Stimulated activated naive CD8-positive, alpha-beta T cell treated with anti-CD3 and anti-CD28 coated beads, Interleukin-15, Interleukin-2, amounts not matched to agents 100 U/mL and 50 U/mL, for 24 hours (primary cell): Measurements from ENCODE around the gene HAO2.
"Not testable (repeated sequence)": the region's sequence is repeated elsewhere in the genome, so short reads cannot be mapped to it uniquely, and the experiment has no call there.

ENCODE experiments used
- ATAC-seq: fragments of 150-1000 bp; cut with Tn5 transposase; one replicate; pipeline ENCODE4 v1.10.0; 2021
- DNase-seq: peaks from one replicate; pipeline ENCODE4 v3.0.0; 2021

Gene HAO2

DNA sequence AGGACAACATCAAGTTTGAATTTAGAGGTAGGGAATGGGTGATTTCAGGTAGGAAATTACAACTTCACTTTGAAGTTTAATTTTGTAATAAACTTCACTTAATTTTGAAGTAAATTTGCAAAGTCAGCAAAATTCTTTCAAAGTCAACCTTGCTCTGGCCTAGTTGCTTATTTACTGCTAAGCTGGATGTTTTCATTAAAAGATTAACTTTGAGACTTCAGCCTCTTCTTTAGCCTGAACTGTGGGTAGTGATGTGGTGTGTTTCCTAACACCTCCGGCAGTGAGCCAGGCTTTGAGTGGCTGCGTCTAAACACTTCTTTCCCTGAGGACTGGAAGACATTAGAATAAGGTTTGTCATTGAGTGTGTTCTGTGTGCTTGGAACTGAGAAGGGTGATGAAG, at the start of gene HAO2:
TSS of gene HAO2 (plus strand) at position 232 of the 400 bp plus-strand sequence. CDS start 12,301 bp downstream, outside the sequence.
- no peak for ATAC-seq

DNA sequence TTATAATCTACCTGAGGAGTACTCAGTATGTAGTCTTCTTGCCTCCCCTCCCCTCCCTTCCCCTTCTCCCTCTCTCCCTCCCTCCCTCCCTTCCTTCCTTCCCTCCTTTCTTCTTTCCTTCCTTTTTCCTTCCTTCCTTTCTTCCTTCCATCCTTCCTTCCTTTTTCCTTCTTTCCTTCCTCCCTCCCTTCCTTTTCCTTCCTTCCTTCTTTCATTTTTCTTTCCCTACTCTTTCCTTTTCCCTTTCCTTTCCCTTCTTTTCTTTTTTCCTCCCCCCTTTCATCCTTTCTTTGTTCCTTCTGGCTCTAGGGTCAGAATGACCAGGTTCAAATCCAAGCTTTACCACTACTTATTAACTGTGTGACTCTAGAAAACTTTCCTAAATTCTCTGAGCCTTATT, 48.5 kb upstream of the HAO2 start:
- DNase-seq (no peak), ATAC-seq (no peak)

More for the DNA sequence above, at the start of gene HAO2:
- DNase-seq: no peak

DNA sequence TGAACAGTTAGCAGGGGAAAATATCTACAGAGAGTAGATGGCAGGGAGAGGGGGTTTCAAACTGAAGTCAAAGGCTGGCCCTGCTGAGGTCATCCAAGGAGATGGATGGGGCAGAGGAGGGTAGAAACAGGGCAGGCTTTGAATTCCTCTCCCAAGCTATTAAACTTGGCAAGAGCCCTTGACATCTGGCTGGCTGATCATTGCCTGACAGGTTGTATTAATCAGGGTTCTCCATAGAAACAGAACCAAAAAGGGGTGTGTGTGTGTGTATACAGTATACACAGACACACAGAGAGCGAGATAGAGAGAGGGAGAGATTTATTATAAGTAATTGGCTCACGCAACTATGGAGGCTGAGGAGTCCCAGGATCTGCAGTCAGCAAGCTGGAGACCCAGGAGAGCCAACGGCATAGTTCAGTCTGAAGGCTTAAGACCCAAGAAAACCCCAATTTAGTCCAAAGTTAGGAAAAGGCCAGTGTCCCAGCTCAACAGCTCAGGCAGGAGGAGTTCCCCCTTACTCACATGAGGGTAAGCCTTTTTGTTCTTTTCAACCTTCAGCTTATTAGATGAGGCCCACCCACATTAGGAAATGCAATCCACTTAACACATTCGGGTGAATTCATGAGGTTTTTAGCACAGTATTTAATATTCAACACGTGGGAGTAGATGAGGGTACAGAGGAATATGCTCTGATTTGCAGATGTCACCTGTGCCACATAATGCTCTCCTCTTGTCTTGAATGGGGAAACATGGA, 46.7 kb upstream of the HAO2 start:
- DNase-seq (no peak), ATAC-seq (no peak)

DNA sequence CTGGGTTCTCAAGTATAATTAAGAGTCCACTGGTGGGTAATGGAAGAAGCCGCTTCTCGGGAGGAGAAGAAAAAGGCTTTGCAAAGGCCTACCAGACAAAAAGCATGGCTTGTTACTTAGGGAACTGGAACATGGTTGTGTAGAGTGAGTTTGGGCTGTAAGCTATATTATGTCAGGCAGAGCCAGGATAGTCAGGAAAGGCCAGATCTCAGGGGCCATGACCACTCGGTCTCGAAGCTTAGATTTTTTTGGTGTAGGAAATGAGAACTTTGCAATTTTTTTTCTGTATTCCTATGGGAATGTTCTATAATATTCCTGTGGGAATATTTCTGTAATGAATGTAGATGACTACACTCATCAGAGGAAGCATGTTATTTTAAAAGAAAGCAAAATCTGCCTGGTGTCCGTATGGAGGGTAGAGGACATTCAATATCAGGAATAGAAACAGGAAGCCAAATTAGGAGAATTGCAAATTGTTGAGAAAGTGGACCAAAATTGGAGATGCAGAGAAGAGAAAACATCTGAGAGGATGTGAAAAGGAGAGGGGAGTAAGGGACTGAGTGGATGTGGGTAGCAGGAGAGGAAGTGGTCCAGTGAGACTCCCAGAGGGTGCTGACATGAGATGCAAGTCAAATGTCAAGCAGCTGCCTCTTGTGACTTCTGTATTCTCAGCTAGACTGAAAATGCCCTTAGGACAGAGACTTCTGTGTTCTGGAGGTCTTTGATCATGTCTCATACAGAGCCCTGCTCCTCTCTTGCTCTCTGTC, 45.2 kb upstream of the HAO2 start:
- no peak for DNase-seq

DNA sequence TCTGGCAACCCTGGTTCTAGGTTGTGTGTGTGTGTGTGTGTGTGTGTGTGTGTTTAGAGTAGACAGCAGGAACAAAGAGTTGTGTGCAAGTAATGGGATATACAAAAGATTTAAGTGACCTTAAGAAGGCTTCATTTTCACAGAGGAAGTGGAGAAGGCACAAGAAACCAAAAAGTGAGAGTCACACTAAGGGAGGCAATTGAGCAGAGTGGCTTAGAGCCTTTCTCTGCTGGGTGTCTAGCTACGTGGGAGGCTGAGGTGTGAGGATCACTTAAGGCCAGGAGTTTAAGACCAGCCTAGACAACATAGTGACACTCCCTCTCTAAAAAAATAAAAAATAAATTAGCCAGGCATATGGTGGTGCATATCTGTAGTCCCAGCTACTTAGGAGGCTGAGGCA, 44.4 kb upstream of the HAO2 start:
- no peak for ATAC-seq

More for the DNA sequence above, 45.2 kb upstream of the HAO2 start:
- peak; percentile 62 for ATAC-seq

DNA sequence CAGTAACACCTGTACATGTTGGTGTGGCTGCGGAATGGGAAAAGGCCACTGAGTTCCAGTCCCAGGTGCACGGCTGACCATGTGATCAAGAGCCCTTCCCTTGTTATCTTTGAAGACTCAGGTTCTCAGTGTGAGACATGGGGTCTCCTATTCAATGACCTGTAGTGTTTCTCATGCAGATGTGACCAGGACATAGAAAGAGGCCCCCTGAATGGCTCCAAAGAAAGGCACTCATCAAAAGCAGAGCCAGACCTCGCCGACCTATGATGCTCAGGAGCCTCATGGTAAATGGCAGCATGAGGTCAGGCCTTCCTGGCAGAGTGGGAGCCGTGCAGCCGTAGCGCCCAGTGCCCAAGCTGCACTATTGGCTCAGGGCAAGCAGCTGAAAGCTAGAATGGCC, 42.3 kb upstream of the HAO2 start:
- no peak for ATAC-seq
- DNase-seq: no peak

More for the DNA sequence above, 44.4 kb upstream of the HAO2 start:
- no peak for DNase-seq

DNA sequence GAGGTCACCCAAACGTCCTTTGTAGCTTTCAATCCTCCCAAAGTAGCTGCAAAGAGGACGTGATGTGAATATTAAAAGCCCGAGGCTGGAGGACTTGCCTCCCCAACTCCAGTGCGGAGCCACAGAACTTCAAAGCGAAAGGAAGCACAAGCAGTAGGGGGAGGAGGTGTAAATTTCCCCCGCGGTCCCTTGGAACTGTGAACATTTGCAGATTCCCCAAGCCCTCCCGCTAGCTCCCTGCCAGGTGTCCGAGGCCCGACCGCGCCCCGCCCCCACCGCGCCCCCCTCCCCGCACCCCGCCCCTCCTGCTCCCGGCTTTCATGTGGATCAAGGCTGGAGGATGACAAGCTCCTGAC, 41.5 kb upstream of the HAO2 start:
- ATAC-seq: no peak
- no peak for DNase-seq

DNA sequence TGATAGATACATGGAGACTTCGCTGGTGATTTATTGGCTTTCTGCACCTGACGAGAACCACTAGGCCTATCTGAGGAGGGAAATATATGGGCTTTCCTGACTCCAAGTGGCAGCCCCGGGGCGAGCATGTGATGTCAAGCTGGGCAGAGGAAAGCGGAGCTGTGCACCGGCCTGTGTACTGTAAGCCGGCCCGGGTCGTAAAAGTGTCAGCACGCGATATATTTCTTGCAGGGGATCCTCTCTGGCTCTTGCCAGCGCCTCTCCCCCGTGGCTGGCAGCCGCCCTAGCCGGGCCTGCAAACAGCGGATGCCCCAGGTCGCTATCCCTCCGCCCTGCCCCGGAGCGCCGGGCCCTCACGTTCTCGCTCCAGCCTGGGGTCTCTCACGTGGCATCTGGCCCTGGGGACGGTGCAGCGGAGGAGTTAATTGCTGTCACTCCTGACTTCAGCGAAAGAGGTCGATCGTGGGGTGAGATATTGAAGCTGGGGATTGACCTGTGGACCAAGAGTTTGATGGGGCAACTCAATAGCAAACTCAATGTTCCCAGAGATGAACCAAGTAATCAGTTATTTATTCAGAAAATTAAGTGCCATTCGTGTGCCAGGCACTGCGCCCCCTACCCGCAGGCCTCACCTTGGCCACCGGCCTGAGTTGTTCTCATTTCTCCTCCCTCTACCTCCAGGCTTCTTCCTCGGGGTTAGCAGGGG, 41.0 kb upstream of the HAO2 start:
- ATAC-seq (peak; percentile 50), DNase-seq (peak; percentile 43)

DNA sequence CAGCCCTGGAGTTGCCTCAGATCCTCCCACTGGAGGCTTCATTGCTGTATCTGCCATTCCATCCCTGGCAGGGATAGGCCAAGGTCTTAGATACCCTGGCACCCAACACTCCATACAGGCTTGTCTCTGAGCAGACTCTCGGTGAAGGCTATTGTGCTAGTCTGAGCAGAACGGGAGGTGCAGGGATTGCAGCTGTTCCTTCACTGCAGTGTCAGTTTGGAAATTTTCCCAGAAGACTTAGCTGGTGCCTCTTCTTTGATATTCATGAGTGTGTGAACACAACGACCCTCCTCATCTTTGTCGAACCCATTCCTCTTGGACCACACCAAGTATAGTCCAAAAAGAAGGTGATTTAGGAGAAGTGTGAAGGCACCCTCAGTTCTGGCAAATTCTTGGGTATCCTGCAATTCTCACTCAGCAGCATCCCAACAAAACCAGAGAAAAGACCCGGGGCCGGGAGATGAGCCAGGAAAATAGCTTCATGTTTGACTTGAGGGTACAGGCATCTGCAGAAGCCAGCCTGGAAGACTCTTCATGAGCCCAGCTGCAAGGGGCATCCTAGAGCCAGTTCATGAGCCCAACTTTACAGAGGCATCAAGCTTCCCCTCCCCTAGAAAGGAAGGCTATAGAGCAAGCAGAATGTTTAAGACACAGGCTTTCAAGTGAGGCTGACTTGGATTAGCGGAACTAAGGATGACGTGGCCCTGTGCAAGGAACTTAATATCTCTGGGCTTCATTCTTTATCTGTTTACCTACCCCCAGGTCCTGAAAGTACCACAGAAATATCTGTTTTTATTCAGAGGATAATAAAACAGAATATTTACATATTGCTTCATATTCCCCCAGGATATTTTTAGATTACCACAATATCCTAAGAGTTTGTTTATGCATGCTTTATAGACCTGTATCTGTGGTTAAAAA, 38.8 kb upstream of the HAO2 start:
- ATAC-seq: no peak
- no peak for DNase-seq

DNA sequence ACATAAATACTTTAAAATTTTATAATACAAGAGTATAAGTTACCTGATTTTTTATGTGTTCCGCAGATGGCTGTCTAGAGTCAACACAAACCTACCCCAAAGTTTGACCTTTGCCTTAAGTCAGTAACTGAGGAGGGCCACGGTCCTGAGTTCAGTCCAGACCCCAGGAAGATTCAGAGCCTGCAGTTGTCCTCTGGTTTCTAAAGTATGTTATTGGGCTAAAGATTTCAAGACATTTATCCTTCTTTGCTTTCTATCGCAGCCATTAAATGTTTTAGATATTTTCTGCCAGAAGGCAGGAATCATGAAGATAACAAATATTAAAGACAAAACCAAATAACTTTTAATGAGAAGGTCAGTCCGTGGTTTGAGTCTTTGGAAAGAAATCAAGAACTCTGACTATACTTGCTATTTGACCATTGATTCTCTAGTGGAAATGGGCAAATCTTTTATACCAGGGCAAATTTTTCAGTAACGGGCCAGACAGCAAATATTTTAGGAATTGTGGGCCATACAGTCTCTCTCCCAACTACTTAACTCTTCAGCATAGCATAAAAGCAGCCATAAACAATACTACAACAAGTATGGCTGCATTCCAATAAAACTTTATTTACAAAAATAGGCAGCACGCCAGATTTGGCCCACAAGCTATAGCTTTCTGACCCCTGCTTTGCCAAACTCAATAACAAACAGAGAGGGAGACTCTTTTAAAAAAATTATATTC, 38.0 kb upstream of the HAO2 start:
- DNase-seq (no peak), ATAC-seq (no peak)

DNA sequence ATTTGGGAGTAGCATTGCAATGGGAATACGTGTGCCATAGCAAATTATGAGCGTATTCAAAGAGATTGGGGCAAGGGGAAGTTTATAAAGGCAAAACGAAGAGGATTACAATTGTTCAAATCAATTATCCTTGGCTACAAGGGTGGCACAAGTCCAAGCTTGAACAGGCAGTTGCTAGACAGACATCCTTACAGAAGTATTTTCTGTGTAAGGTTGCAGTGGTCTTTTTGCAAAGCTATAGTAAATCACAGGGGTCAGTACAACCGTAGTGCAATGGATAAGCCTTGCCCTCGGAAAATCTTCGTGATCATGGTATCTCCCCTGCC, 37.4 kb upstream of the HAO2 start:
- DNase-seq (no peak), ATAC-seq (no peak)

DNA sequence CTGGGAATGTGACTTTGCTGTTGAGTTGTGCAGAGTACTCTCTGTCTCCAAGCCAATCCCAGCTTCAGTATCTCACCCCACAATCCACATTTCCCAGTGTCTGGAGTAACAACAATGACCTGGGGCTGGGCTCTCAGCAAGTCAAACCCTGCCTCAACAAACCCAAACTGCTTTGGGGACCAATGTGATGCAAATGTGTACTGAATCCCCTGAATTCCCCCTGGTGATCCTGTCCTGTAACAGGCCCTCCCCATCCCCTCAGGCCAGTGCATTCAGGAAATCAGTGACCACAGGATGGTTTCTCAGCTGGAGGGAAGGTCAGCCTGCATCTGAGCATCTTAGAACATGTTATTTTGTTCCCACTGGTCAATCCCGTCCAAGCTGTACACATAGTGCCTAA, 36.7 kb upstream of the HAO2 start:
- no peak for ATAC-seq

DNA sequence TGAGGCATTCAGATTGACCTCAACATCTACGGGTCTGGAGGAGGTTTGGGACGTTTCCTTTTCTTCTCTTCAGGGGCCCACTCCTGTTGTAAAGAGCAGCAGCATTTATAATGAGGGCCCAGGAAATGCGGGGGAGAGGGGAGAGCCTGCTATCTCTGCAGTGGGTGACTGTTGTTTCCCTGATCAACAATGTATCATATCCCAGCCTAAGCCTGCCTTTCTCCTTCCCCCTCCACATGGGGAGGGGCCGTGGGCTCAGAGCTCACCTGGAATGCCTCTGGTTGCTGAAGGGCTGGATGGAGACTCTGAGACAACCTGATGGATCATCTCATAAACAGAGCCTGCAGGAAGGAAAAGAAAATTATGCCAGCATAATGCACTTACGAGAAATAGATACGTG, 36.0 kb upstream of the HAO2 start:
- no peak for ATAC-seq

More for the DNA sequence above, 36.7 kb upstream of the HAO2 start:
- no peak for DNase-seq

DNA sequence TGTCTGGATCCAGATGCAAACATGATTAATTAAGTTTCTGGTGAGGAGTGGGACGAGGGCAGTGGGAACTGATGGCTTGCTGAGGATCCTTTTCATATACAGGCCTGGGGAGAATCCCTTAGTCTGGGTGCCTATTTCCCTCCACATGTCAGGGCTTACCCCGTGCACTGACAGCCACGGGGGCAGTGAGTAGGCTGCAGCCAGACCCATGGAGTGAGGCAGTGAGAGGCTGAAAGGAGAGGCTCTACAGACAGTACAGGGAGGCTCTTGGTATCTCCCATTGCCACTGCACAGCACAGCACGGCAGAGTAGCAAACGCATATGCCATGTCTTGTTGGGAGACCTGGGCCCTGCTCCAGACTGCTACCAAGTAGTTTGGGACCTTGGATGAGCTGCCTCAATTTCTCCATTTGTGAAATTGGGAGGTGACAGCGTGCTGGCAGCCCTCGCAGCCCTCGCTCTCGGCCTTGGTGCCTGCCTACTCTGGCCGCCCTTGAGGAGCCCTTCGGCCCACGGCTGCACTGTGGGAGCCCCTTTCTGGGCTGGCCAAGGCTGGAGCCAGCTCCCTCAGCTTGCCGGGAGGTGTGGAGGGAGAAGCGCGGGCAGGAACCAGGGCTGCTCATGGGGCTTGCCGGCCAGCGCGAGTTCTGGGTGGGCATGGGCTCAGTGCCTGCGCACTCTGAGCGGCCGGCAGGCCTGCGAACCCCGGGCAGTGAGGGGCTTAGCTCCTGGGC, 35.3 kb upstream of the HAO2 start:
- no peak for ATAC-seq
- DNase-seq: no peak

More for the DNA sequence above, 36.0 kb upstream of the HAO2 start:
- no peak for DNase-seq

DNA sequence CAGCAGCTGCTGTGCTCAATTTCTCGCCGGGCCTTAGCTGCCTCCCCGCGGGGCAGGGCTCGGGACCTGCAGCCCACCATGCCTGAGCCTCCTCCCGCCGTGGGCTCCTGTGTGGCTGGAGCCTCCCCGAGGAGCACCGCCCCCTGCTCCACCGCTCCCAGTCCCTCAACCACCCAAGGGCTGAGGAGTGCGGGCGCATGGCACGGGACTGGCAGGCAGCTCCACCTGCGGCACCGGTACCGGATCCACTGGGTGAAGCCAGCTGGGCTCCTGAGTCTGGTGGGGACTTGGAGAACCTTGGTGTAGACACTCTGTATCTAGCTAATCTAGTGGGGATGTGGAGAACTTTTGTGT, 34.7 kb upstream of the HAO2 start:
- not testable (repeated sequence) for ATAC-seq, DNase-seq

DNA sequence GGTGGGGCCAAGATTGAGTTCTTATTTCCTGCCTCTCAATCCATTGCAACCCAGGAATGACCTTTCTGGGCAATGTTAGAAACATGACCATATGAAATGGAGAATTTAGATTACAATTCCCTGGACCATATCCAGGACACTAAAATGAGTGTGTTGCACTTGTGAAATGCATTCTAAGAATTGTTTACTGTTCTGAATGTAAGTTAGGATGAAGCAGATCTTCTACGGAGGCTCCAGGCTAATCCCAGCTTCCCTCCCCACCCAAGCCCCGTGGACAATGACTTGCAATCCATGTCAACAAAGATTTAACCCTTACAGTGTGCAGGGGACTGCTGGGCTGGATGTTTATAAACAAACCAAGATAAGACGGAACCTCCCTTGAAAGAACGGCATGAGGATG, 31.7 kb upstream of the HAO2 start:
- ATAC-seq (no peak), DNase-seq (no peak)

DNA sequence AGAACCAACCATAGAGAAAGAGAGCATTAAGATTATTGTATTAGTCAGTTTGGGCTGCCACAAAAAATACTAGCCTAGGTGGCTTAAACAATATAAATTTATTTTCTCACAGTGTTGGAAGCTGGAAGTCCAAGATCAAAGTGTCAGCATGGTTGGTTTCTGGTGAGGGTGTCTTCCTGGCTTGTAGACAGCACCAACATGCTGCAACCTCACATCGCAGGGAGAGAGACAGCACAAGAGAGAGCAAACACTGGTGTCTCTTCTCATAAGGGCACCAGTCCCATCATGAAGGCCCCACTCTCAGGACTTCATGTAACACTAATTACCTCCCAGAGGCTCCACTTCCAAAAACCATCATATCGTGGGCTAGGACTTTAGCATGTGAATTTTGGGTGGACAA, 30.6 kb upstream of the HAO2 start:
- DNase-seq: no peak

DNA sequence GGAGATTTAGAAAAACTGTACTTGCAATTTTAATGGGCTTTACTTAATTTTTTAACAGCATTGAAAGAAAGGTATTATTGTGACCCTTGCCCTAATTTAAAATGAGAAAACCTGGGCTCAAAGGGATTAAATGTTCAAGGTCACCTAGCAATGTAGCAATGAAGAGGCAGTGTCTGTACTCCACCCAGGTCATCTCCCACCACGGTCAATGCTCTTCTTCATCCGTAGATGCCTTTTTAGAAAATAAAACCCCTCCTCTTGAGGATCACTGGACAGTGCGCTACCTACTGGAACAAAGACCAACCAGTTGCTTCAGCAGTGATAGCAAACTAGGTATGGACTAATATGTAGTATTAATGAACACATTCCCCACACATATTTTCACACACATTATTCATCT, 29.8 kb upstream of the HAO2 start:
- ATAC-seq (no peak), DNase-seq (no peak)

More for the DNA sequence above, 30.6 kb upstream of the HAO2 start:
- no peak for ATAC-seq

DNA sequence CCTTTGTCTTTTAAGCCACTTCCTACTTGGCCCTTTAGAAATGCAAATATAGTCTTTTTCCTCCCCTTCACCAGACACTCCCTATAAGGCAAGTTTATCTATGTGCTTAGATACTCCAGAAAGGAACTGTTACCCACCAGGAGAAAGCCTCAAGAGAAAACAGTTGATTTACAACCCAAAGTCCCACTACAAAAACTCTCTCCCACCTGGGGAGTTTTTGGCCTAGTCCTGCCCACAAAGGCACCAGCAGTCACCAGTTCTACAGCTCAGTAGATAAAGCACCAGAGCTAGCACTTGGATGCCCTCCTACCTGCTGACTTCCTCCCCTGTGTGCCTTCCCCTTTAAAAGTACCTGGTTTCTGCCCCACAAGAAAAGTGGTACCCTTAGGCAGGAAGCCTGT, 27.7 kb upstream of the HAO2 start:
- DNase-seq: no peak
- no peak for ATAC-seq

DNA sequence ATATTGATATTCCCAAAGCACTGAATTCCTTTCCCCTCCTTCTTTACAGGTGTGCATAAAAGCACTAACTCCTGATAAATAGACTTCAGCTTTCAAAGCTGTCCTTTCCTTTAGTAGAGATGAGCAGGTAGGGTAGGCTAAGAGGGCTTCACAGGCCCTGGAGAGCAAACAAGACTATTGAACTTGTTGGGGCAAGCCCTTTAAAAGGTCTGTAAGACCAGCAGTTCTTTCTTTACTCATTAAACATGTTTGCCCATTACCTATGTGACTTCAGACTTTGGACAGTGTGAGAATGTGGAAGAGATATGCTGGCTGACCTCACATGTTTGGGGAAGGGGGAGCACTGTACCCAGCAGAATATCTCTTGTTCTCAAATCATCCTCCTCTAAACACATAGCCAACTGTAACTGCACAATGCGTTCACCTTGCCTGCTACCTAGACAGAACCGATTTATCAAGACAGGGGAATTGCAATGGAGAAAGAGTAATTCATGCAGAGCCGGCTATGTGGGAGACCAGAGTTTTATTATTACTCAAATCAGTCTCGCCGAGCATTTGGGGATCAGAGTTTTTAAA, 27.1 kb upstream of the HAO2 start:
- ATAC-seq: no peak
- no peak for DNase-seq
